Tracheal epithelial cell (primary cell): ENCODE measurements around the gene TPO. TPM values are rescaled to one million over a fixed set of nuclear protein-coding genes. Genes with fewer than 3 reads are reported as not detected.

ENCODE experiments used
- total RNA-seq: library from RNA; depleted of rRNA; stranded (reverse); fragments of >200 nt; gene quantifications from 2 replicates; pipeline ENCODE4 v1.2.1, GENCODE V29; 2014

The TPO gene
- not detected in 2 replicates for total RNA-seq

DNA sequence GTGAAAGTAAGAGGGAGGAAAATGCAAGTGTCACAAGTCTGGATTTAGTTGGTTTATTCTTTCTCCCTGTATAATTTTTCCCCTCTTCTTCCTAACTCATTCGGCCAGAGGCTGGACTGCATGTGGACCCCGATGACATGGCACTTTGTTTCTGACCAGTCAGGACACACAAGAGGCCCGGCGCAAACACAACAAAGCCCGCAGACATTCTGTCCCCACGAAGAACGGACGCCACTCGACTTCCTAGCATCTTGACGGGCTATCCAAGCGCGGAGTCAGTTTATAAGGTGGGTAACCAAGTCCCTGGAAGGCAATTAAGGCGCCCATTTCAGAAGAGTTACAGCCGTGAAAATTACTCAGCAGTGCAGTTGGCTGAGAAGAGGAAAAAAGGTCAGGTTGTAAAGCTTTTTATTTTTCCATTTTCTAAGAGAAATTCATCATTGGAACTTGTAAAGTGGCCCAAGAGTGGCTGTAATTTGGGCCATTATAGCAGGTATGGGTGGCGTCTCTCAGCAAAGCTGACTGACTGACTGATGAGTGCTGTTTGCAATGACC, at the start of gene TPO:
Gene TPO, plus strand, starts transcription at position 308 of the 555 bp plus-strand sequence. CDS start 946 bp downstream, outside the sequence.

